ENCODE measurements around the gene PGRMC1.
"Not testable (repeated sequence)": the region's sequence is repeated elsewhere in the genome, so short reads cannot be mapped to it uniquely, and the experiment has no call there.

The PGRMC1 gene

DNA sequence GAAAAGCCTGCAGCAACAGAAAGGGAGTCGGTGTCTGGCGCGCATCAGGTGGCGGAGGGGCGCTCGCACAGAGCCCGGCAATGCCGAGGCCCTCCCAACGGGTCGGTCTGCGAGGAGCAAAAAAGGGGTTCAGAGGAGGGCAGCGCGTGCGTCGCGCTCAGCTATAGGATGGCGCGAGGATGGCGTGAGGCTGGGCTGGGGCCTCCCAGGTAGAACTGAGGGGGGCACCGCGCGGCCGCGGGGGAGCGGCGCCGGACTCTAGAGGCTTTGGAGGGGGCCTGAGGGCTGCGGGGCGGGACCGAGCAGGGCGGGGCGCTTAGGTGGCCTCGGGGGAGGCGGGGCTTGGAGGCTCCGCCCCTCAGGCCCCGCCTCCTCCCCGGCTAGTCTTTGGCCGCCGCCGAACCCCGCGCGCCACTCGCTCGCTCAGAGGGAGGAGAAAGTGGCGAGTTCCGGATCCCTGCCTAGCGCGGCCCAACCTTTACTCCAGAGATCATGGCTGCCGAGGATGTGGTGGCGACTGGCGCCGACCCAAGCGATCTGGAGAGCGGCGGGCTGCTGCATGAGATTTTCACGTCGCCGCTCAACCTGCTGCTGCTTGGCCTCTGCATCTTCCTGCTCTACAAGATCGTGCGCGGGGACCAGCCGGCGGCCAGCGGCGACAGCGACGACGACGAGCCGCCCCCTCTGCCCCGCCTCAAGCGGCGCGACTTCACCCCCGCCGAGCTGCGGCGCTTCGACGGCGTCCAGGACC lies at the start of gene PGRMC1:
TSS of gene PGRMC1 (plus strand) at position 414 of the 751 bp plus-strand sequence. CDS start at position 493, 79 bp downstream.
- FAIRE-seq = peak; percentile 52

DNA sequence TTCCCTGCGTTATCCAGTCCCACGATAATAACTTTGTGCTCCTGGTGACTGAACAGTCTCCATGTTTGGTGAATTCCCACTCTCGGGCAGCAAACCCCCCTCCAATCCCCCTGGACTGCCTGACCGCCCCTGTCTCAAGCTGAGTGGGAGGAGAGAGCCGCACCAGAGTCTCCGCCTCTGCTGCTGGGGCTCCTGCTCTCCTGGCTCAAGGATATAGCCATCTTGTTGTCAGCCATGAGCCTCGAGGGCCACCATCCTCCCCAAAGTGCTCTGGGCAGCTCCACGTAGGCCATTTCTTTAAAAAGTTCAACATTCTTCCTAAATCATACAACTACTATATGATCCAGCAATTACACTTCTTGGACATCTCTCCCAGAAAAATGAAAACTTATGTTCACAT lies 49.3 kb upstream of the PGRMC1 start:
- FAIRE-seq = no peak

GRCh38 chrX:119187298-119187697 lies 48.8 kb upstream of the PGRMC1 start:
- no peak for FAIRE-seq

DNA sequence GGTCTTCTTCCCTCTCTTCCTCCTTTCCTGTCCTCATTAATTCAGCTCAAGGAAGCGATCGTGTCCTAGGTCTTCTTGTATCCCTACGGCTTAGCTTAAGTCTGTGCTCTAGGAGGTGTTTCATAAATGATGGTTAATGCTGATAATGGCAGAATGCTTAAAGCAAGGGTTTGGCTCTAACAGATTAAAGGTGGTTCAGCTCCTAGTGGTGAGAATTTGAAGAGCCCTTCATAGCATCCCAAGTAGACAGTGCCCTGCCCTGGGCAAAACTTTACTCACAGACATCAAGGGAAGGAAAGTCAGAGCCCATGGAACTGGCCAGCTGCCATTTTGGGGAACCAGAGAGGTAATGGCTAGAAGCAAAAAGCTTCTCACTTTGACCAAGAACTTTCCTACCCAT lies 47.0 kb upstream of the PGRMC1 start:
- FAIRE-seq = no peak

DNA sequence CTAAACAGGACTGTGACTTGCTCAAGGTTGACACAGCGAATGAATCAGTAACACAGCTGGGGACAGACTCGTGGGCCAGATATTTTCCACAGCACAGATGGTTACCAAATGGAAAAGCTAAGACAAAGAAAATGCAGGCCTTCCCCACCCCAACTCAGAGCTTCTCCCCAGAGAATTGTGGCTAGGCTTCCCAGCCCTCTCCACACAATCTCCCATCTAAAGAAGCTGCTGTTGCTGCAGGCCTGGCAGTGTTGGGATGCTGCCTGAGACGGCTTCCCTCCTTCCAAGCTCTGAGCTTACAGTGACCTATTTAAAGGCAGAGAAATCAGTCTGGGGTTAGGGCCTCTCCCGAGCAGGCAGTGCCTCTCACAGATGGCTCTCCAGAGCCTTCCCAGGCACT lies 46.5 kb upstream of the PGRMC1 start:
- FAIRE-seq = no peak

DNA sequence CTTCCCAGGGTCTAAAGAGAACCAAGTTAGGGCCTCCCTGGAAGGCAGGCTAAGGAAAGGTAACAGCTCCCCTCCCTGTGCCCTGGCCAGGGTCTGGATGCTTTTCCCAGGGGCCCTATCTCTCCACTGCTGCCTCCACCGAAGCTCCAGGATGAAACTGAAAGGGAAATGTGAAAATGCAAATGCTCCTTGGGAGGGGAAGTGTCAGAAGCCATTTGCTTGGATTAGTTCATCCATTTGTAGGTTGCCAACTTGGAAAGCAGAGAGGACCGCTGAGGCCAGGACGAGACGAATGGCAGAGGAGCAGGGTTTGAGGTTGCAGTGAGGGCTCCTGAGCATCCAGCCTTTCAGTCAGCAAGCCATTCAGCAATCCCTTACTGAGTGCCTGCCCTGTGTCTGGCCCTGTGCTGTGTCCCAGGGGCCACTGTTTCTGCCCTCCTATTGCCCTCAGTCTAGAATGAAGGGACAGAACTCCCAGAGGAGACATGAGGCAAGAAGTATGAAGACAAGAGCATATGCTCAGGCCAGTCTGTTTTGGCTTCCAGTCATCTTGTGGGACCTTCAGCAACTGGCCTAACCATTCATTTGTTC lies 45.9 kb upstream of the PGRMC1 start:
- no peak for FAIRE-seq

DNA sequence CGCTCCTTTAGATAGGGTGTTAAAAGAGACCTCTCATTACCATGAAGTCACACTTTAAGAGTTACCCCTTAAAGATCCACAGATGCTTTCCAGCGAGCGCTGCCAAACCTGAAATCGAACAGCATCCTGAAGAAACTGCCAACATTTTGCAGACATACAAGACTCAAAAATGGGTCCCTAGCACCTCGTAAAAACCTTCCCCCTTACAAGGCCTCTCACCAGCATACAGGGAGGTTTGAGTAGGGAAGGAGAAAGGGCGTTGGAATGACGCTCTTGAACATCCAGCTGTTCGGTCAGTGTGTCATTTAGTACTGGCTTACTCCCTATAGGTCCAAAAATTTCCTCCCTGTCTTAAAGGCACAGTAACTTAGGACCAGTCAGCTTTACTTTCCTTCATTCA lies 45.3 kb upstream of the PGRMC1 start:
- no peak for FAIRE-seq

GRCh38 chrX:119194621-119195020 lies 41.5 kb upstream of the PGRMC1 start:
- no peak for FAIRE-seq

- no peak for FAIRE-seq
These were observed 34.5 kb upstream of the PGRMC1 start for GRCh38 chrX:119201570-119201969.

GRCh38 chrX:119206203-119206602 lies 29.9 kb upstream of the PGRMC1 start:
- FAIRE-seq = no peak

DNA sequence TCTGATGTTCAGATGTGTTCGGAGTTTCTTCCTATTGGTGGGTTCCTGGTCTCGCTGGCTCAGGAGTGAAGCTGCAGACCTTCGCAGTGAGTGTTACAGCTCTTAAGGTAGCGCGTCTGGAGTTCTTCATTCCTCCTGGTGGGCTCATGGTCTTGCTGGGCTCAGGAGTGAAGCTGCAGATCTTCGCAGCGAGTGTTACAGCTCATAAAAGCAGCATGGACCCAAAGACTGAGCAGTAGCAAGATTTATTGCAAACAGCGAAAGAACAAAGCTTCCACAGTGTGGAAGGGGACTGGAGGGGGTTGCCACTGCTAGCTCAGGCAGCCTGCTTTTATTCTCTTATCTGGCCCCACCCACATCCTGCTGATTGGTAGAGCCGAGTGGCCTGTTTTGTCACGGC lies 28.6 kb upstream of the PGRMC1 start:
- FAIRE-seq = not testable (repeated sequence)

DNA sequence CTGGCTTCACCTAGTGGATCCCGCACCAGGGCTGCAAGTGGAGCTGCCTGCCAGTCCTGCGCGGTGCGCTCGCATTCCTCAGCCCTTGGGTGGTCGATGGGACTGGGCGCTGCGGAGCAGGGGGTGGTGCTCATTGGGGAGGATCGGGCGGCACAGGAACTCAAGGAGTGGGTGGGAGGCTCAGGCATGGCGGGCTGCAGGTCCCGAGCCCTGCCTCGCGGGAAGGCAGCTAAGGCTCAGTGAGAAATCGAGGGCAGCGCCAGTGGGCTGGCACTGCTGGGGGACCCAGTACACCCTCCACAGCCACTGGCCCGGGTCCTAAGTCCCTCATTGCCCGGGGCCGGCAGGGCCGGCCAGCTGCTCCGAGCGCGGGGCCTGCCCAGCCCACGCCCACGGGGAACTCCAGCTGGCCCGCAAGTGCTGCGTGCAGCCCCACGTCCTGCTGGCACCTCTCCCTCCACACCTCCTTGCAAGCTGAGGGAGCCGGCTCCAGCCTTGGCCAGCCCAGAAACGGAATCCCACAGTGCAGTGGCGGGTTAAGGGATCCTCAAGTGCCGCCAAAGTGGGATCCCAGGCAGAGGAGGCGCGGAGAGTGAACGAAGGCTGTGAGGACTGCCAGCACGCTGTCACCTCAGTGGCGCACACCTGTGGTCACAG lies 27.6 kb upstream of the PGRMC1 start:
- no peak for FAIRE-seq

DNA sequence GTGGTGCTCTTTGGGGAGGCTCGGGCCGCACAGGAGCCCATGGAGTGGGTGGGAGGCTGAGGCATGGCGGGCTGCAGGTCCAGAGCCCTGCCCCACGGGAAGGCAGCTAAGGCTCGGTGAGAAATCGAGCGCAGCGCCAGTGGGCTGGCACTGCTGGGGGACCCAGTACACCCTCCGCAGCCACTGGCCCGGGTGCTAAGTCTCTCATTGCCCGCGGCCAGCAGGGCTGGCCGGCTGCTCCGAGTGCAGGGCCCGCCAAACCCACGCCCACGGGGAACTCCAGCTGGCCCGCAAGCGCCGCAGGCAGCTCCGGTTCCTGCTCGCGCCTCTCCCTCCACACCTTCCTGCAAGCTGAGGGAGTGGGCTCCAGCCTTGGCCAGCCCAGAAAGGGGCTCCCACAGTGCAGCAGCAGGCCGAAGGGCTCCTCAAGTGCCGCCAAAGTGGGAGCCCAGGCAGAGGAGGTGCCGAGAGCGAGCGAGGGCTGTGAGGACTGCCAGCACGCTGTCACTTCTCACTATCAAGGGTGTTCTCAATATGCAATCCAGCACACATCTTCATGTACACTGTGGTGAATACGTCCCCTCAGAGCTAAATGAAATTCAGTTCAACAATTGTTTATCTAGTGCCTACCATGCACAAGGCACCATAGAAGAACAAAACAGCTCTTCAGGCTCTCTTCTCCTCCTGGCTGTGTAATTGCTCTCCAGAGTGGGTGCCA lies 25.0 kb upstream of the PGRMC1 start:
- FAIRE-seq = not testable (repeated sequence)

DNA sequence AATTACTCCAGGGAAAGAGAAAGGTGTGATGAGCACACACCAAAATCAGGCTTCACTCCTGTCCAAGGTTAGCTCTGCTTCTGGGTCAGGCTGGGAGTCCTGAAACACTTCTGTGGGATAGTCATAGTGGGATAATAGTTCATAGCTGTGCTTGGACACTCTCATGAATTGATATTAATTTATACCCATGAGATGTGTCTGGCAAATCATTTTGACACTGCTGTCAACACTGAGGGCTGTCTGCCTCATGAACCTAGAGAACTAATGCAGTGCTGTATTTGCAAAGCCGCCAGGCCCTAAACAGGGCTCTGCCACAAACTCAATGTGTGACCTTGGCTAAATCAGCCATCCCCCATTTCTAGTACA lies 24.5 kb upstream of the PGRMC1 start:
- no peak for FAIRE-seq

- FAIRE-seq = peak; percentile 88
These were observed 17.9 kb upstream of the PGRMC1 start for GRCh38 chrX:119218198-119218597.

- FAIRE-seq = no peak
These were observed 13.2 kb upstream of the PGRMC1 start for GRCh38 chrX:119222932-119223331.

GRCh38 chrX:119223783-119224182 lies 12.3 kb upstream of the PGRMC1 start:
- FAIRE-seq = no peak

- FAIRE-seq = no peak
These were observed 9.6 kb upstream of the PGRMC1 start for GRCh38 chrX:119226446-119226845.

- FAIRE-seq = no peak
These were observed 7.4 kb upstream of the PGRMC1 start for GRCh38 chrX:119228512-119229252.

DNA sequence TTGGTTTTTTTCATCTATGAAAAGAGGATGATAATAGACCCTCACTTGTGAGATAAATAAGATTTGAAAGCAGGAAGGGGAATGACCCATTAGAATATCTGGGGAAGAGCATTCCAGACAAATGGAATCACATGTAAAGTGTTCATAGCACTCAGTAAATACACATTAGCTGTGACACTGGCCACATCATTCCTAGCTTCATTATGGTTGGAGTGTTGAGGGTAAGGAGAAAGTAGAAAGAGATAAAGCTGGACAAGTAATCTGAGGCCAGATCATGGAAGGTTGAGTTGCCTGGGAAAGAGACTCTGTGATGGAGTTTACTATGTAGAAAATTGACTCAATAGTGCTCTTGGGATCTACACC lies 6.9 kb upstream of the PGRMC1 start:
- FAIRE-seq = no peak

GRCh38 chrX:119230850-119231249 lies 5.2 kb upstream of the PGRMC1 start:
- no peak for FAIRE-seq

DNA sequence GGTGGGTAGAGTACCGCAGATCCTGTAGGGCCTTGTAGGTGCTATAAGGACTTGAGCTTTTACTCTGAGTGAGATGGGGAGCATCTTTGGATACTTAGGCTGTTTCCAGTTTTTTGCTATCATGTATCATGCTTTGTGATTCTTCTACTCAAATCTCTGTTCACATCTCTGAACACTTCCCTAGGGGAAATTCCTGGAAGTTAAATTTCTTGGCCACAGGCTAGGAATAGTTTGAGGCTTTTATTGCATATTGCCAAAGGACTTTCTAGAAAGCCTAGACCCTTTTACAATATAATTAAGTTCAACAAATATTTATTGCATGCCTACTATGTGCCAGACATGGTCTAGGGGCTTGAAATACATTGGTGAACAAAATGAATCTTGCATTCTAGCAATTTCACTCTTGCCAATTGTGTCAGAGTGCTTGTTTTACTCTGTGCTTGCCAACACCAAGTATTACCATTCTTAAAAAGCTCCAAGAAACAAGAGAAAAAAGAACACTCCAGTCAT lies 4.1 kb upstream of the PGRMC1 start:
- no peak for FAIRE-seq

- FAIRE-seq = no peak
These were observed 1.0 kb upstream of the PGRMC1 start for GRCh38 chrX:119235051-119235511.

Measured in G401.6 (cell line).